ENCODE results near the gene WASF1.
"Not testable (repeated sequence)": the region's sequence is repeated elsewhere in the genome, so short reads cannot be mapped to it uniquely, and the experiment has no call there.

The WASF1 gene

DNA sequence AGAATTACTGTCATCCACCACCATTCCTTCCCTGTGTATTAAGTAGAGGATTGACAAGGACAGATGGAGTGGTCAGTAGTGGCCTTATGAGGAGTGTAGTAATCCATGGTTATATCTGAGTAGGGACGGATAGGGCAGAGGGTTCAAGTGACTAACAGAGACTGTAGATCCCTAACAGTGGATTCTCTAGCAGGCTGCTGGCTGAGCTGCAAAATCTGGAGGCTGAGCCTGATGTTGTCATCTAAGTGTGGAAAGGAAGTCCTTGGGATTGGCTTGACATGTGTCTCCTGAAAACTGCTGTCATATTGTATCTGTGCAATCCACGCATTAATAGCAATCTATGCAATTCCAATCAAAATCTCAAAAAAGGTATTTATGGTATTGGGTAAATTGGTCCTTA is 94.2 kb downstream of the WASF1 start:
- DNase-seq: no peak

DNA sequence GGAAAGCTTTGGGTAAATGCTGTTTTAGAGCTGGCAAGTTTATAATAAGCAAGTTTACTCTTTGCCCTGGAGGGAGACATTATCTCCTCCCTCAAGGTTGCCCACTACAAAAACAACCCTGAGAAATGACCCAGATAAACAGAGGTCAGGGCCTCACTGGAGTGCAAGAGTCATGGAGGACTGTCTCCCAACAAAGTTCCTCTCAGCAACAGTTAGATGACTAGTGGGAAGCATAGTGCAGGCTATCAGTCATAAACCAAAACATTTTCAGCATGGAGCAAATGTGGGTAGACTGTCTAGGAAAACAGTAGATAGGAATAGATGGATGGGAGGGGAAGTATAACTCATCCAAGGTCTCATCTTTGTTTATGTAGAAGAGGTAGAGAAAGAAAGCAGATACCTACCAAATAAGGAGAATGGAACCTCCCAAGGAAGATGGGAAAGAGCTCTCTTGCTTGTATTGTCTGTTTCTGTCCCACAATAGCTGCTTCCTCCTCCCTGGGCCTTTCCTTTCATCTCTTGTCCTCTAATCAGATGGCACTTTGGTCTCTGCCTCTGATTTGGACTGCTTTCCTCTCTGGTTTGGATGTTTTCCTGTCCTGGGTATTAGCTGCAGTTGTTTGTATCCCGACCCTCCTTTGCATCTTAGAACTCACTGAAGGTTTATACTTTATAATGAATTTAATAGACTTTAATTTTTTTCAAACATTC is 95.4 kb downstream of the WASF1 start:
- DNase-seq: no peak

GRCh38 chr6:110075406-110075805 is 104.1 kb downstream of the WASF1 start:
- DNase-seq: no peak

- DNase-seq: not testable (repeated sequence)
Measured at GRCh38 chr6:110073474-110073873, 106.0 kb downstream of the WASF1 start.

DNA sequence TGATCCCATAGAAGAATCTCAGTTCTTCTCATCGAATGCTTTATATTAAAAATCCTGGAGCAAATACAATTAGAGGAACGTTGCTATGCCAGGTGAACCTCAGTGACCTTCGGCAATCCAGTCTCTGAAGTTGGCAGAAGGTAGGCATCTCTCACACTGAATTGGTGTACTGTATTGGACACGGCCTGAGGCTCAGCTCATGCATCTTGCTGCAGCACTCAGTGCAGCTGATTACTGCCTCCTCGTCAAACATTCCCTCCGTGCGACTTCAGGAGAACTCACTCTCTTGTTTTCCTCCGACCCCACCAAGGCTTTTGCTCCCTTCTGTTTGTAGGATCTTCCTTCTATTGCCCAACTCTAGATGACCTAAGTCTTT is 110.9 kb downstream of the WASF1 start:
- DNase-seq: no peak

GRCh38 chr6:110067837-110068591 is 111.5 kb downstream of the WASF1 start:
- no peak for DNase-seq

GRCh38 chr6:110064744-110065524 is 114.5 kb downstream of the WASF1 start:
- no peak for DNase-seq

DNA sequence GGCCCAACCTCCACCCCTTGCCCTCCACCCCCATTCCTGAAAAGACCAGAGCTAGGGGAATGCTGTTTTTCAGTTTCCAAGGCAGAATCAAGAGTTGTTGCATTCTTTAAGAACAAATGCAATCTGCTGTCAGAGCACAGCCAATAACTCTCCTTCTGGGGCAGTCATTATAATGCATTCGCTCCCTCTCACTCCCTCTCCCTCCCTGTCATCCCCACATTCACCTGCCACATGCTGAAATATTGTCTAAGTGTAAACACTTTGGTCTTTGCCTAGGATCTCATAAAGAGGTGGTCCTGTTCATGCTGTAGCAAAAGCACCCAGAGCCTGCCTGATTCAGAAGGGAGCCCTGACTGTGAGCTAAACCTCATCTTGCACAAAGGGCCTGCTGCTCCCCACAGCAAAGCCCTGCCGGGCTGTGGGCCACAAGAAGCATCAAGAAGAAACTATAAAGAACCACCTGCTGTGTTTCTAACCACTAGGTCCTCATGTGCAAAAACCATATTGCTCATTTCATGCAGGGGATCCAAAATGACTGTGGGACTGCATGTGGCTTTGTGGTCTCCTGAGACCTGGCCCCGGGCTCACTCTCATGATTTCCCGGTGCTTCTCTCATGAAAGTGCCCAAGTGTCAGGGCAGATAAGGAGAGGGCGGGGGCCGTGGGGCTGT is 115.7 kb downstream of the WASF1 start:
- DNase-seq: no peak

- no peak for DNase-seq
Measured at GRCh38 chr6:110055387-110055735, 124.1 kb downstream of the WASF1 start.

- DNase-seq: no peak
Measured at GRCh38 chr6:110054664-110055386, 124.6 kb downstream of the WASF1 start.

DNA sequence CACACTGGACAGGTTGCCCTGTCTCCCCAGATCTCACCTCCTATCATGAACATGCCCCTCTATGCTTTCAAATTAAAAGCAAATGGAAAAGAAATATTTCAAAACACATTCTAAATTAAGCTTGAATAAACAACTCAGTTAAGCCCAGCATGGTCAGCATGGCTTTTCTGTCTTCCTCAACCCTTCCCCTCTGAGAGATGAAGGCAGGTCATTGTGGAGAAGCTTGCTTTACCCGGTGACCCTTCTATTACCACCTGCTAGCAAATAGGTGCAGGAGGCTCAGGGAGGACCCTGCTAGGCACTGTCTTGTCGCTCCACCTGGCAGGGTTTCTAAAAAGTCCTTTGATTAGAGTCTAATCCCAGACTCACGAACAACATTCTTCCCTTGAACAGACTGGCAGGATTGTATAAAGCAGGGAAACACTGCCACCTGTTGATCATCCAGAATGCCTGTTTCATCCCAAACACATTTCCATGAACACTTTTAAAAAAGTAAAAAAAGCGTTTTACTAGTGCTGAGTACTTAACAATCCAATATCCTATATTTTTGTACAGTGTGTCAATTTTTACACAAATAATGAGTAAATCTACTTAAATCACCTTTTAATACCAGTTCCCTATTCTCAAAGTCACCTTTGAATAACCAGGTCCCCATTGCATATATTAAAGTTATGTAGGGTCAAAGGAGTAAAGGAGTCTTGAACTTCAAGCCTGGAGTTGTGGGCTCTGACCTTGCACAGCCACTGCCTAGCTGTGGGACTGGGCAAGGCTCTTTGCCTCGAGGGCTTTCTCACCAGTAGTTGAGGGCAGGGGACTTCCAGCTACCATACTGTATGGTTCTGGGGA is 125.9 kb downstream of the WASF1 start:
- DNase-seq: no peak

DNA sequence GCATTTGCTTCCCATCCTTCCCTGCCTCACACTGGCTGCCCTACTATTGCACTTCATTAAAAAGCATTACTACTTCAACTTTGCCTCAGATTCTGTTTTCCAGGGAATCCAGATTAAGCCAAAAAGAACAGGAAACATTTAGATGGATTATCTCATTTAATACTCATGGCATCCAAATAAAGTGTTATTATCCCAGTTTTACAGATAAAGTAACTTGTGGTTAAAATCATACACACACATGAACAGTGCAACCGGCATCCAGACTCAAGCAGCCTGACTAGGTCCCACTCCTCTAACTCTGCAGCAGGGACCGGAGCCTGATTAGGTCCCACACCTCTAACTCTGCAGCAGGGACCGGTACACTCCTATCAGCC is 129.0 kb downstream of the WASF1 start:
- no peak for DNase-seq
